Endodermal cell (in vitro differentiated cells): ENCODE results near the gene ATP6V0E1. TPM values are rescaled to one million over a fixed set of nuclear protein-coding genes. Genes with fewer than 3 reads are reported as not detected.
"Not testable (repeated sequence)": the region's sequence is repeated elsewhere in the genome, so short reads cannot be mapped to it uniquely, and the experiment has no call there.

ENCODE experiments used
- DNase-seq: peaks from one replicate; pipeline ENCODE4 v3.0.0-alpha.2; 2017
- H3K27ac ChIP-seq: 2 replicates; pipeline ENCODE4 v1.5.1; 2013; ENCODE audit warnings: mild to moderate bottlenecking, low read depth, low read length, moderate library complexity
- H3K27me3 ChIP-seq: 2 replicates; pipeline ENCODE4 v1.6.1; 2013; ENCODE audit warnings: mild to moderate bottlenecking, low read length, moderate library complexity; ENCODE audit not compliant: insufficient read depth, control insufficient read depth, poor library complexity, severe bottlenecking
- H3K36me3 ChIP-seq: 2 replicates; pipeline ENCODE4 v1.7.0; 2013; ENCODE audit warnings: mild to moderate bottlenecking, low read length, moderate library complexity; ENCODE audit not compliant: control insufficient read depth, insufficient read depth
- H3K4me1 ChIP-seq: one replicate; pipeline ENCODE4 v1.7.0; 2013; ENCODE audit warnings: low read length; ENCODE audit not compliant: control insufficient read depth, insufficient read depth
- H3K4me3 ChIP-seq: 2 replicates; pipeline ENCODE4 v1.5.1; 2013; ENCODE audit warnings: mild to moderate bottlenecking, low read length, moderate library complexity
- H3K9ac ChIP-seq: 2 replicates; pipeline ENCODE4 v1.6.1; 2013; ENCODE audit warnings: mild to moderate bottlenecking, low read length, moderate library complexity; ENCODE audit not compliant: poor library complexity, severe bottlenecking; ENCODE audit errors: extremely low read depth
- H3K9me3 ChIP-seq: 2 replicates; pipeline ENCODE4 v1.6.1; 2013; ENCODE audit warnings: mild to moderate bottlenecking, low read length, moderate library complexity; ENCODE audit not compliant: control insufficient read depth
- H3K27ac Mint-ChIP-seq: 2 replicates; pipeline ENCODE4 v1.8.0; 2020; ENCODE audit warnings: mixed read lengths
- H3K27me3 Mint-ChIP-seq: 2 replicates; pipeline ENCODE4 v1.8.0; 2021; ENCODE audit warnings: mild to moderate bottlenecking, mixed read lengths; ENCODE audit not compliant: insufficient read depth
- H3K36me3 Mint-ChIP-seq: 2 replicates; pipeline ENCODE4 v1.8.0; 2020; ENCODE audit warnings: low read depth, mixed read lengths
- H3K4me1 Mint-ChIP-seq: 2 replicates; pipeline ENCODE4 v1.8.0; 2020; ENCODE audit warnings: mixed read lengths
- H3K4me3 Mint-ChIP-seq: 2 replicates; pipeline ENCODE4 v1.8.0; 2020; ENCODE audit warnings: mild to moderate bottlenecking, moderate library complexity, mixed read lengths
- H3K9me3 Mint-ChIP-seq: 2 replicates; pipeline ENCODE4 v1.8.0; 2020; ENCODE audit warnings: mild to moderate bottlenecking, mixed read lengths
- WGBS, 2 experiments: methylation state at CpG; one replicate each; pipeline versions ENCODE4 v1.1.5 to v1.1.7; 2013; ENCODE audit warnings: missing lambda C conversion rate in 2 of 2, mixed read lengths in 1 of 2; ENCODE audit not compliant: insufficient coverage in 1 of 2, insufficient read length in 1 of 2; 5-methylcytosine and 5-hydroxymethylcytosine counted together
- total RNA-seq, 2 donors: library from RNA; stranded (reverse); fragmentation: NEBNext Ultra II Directional in 1 of 2; extraction: Animal tissue kit (Norgen Biotek cat#: 25700) in 1 of 2; gene quantifications; 2 replicates in 1 of 2; 3 replicates in 1 of 2; pipeline ENCODE4 v1.2.1, GENCODE V29; 2021
- TF ChIP-seq, protein P1 (sequence below): fragments of 200-600 bp; sonication (generic); conservative IDR thresholded peaks from 2 replicates; pipeline ENCODE4 v1.5.0; 2021; ENCODE audit warnings: antibody characterized with exemption, mild to moderate bottlenecking

Gene ATP6V0E1
- total RNA-seq, 2 donors from 2014 or later, result 119 to 128 TPM

DNA sequence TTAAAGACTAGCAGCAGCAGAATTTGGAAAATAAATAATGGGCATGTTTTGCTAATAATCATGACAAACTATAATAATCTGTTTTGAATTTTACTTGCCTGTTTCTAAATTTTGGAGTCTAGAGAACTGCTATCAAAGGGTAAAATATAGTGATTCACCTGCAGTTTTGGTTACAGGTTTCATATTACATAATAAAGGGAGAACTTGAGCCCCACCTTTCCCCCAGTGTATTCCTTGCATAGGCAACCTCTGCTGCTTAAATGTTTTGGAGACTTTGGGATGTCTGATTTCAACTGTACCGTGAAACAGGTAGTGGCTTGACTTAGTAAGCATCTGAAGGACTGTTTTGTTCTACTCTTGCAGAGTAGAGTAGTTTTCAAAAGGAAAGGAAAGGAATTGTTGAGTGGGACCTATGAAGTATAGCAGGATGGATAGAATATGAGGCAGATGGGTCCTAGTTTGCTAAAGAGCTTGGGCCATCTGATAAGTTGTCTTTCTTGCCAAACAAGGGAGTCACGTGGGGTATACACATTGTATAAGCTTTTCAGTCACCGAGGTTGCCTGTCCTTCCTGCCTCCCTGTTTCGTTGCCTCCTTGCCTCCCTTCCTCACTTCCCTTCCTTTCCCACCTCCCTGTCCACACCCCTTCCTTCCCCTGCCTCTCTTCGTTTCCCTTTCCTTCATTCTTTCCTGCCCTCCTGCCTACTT, 91.7 kb downstream of the ATP6V0E1 start:
- Histone ChIP-seq H3K36me3 (no peaks in the 10 kb centered on the region), H3K27me3 (no peaks in the 10 kb centered on the region), H3K27ac (no peak overlapping the region), H3K9me3 (no peaks in the 10 kb centered on the region), H3K9ac (no peak overlapping the region), H3K4me3 (no peak overlapping the region), H3K4me1 (peaks cover under 1% of the 10 kb centered on the region)
- H3K4me1 Mint-ChIP-seq, result peaks cover 5% of the 10 kb centered on the region
- 79 to 89% methylated on average over 4 to 5 of the region's 5 CpGs for WGBS, 2 experiments
- no peaks in the 10 kb centered on the region for H3K27me3 Mint-ChIP-seq
- TF ChIP-seq, protein P1, sequence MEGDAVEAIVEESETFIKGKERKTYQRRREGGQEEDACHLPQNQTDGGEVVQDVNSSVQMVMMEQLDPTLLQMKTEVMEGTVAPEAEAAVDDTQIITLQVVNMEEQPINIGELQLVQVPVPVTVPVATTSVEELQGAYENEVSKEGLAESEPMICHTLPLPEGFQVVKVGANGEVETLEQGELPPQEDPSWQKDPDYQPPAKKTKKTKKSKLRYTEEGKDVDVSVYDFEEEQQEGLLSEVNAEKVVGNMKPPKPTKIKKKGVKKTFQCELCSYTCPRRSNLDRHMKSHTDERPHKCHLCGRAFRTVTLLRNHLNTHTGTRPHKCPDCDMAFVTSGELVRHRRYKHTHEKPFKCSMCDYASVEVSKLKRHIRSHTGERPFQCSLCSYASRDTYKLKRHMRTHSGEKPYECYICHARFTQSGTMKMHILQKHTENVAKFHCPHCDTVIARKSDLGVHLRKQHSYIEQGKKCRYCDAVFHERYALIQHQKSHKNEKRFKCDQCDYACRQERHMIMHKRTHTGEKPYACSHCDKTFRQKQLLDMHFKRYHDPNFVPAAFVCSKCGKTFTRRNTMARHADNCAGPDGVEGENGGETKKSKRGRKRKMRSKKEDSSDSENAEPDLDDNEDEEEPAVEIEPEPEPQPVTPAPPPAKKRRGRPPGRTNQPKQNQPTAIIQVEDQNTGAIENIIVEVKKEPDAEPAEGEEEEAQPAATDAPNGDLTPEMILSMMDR, result no peak
- peaks cover 8% of the 10 kb centered on the region for H3K9me3 Mint-ChIP-seq
- peaks cover 2% of the 10 kb centered on the region for H3K36me3 Mint-ChIP-seq
- H3K4me3 Mint-ChIP-seq, result no peak overlapping the region
- no peak overlapping the region for H3K27ac Mint-ChIP-seq
- no peak for DNase-seq

DNA sequence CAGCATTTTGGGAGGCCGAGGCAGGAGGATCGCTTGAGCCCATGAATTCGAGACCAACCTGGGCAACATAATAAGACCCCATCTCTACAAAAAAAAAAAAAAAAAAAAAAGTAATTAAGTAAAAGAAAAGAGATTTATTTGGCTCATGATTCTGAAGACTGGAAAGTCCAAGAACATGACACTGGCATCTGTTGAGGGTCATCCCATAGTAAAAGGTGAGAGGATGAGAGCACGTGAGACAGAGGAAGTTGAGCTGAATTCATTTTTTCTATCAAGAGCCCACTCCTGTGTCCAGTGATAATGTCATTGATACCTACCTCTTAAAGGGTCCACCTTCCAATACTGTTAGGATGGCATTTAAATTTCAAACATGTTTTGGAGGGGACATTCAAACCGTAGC, 92.4 kb downstream of the ATP6V0E1 start:
- Histone ChIP-seq H3K9me3 (no peaks in the 10 kb centered on the region), H3K4me1 (peaks cover 7% of the 10 kb centered on the region), H3K9ac (no peak overlapping the region), H3K36me3 (no peaks in the 10 kb centered on the region), H3K4me3 (no peak overlapping the region), H3K27me3 (no peaks in the 10 kb centered on the region), H3K27ac (no peak overlapping the region)
- Mint-ChIP-seq H3K4me3 (no peak overlapping the region), H3K4me1 (peaks cover 12% of the 10 kb centered on the region), H3K36me3 (peaks cover 2% of the 10 kb centered on the region), H3K9me3 (peaks cover 8% of the 10 kb centered on the region), H3K27ac (no peak overlapping the region), H3K27me3 (no peaks in the 10 kb centered on the region)
- TF ChIP-seq, protein P1, result no peak
- WGBS, 2 experiments, result 90 to 100% methylated on average over 1 to 4 of the region's 5 CpGs
- no peak for DNase-seq

GRCh38 chr5:173076471-173076870, 92.9 kb downstream of the ATP6V0E1 start:
- not testable (repeated sequence) for H3K27ac ChIP-seq, H3K9me3 Mint-ChIP-seq, H3K27me3 ChIP-seq, H3K4me1 ChIP-seq, H3K9ac ChIP-seq, H3K36me3 Mint-ChIP-seq, H3K4me3 ChIP-seq, DNase-seq, H3K36me3 ChIP-seq, H3K27ac Mint-ChIP-seq, H3K27me3 Mint-ChIP-seq, H3K9me3 ChIP-seq, H3K4me3 Mint-ChIP-seq
- peaks cover 16% of the 10 kb centered on the region for H3K4me1 Mint-ChIP-seq
- WGBS, 2 experiments, result 94 to 97% methylated on average over 4 of the region's 4 CpGs
